Measurements from ENCODE around the gene TRIM8. TPM values are rescaled to one million over a fixed set of nuclear protein-coding genes. Genes with fewer than 3 reads are reported as not detected.

The TRIM8 gene
- total RNA-seq, 1 experiment from 2014 or later: 43.5 TPM

DNA sequence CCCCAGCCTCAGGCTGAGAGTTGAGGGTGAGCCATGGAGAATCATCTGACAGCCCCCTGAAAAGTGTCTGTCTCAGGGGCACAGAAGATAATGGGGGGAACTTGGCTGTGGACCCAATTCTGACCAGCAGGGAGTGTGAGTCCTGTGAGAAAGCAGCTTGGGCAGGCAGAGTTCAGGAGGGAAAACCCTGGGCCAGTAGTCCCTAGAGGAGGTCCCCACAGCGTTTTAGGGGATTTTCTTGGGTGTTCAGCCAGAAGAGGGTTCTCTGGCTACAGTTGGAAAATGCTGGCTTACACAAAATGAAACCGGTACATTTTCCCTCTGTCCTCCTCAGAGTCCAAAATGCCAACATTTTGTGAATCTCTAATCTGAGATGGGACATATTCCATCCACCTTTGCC is 35.8 kb upstream of the TRIM8 start:
- H3K4me3 ChIP-seq (ENCODE audit: insufficient read depth, low read depth, low read length): no peak overlapping the region
- peak; percentile 69 for DNase-seq
- H3K27me3 ChIP-seq (ENCODE audit: control insufficient read depth, insufficient read depth, low read length): no peaks in the 10 kb centered on the region
- no peaks in the 10 kb centered on the region for H3K36me3 ChIP-seq (replicated peaks; ENCODE audit: control insufficient read depth, insufficient read depth, low read length)

DNA sequence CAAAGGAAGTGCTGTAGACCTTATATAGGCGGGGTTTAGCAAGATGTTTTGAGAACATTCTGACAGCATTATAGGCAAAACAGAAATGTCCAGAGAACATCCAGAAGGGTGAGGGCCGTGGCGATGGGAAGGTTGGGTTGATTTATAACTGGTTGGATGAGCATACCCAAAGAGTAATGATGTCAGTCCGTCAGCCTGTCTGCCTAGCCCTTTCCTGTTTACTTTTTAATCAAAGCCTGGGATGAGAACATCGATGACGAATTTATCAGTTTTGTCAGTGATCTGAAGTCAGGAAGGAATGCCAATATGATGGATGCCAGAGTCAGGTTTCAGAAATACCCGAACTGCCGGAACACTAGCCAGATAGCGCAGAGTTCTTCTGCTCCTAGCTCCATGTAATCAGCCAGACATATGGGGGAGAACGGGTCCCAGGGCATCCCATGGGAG is 33.8 kb upstream of the TRIM8 start:
- Histone ChIP-seq H3K27me3 (ENCODE audit: control insufficient read depth, insufficient read depth, low read length) (no peaks in the 10 kb centered on the region), H3K36me3 (replicated peaks; ENCODE audit: control insufficient read depth, insufficient read depth, low read length) (no peaks in the 10 kb centered on the region), H3K4me3 (ENCODE audit: insufficient read depth, low read depth, low read length) (no peak overlapping the region)
- no peak for DNase-seq

DNA sequence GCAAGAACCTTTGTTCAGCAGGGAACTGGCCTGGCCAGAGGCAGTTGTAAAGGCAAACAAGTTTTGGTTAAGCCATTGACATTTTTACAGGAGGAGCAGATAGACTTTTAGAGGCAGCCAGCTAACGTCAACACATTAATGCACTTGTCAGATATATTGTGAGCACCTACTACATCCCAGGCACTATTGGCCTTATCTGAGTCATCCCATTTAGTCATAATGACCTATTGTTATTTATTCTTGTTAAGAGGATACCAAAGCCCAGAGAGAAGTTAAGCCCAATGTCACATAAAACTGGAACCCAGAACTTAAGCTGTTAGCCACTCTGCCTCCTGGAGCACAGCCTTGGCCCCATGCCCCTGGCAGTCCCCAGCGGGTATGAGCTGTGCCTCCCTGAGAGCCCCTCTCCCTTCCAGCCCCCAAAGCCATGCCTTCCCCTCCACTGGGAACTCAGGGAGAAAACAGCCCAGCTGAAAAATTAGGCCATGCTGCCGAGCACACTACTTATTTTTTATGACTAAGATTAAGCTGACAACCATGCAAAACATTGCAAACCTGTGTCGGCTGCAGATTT is 32.7 kb upstream of the TRIM8 start:
- no peaks in the 10 kb centered on the region for H3K27me3 ChIP-seq (ENCODE audit: control insufficient read depth, insufficient read depth, low read length)
- H3K36me3 ChIP-seq (replicated peaks; ENCODE audit: control insufficient read depth, insufficient read depth, low read length): no peaks in the 10 kb centered on the region; the same call in 1 of the 2 replicates
- no peak overlapping the region for H3K4me3 ChIP-seq (ENCODE audit: insufficient read depth, low read depth, low read length)
- DNase-seq: no peak

DNA sequence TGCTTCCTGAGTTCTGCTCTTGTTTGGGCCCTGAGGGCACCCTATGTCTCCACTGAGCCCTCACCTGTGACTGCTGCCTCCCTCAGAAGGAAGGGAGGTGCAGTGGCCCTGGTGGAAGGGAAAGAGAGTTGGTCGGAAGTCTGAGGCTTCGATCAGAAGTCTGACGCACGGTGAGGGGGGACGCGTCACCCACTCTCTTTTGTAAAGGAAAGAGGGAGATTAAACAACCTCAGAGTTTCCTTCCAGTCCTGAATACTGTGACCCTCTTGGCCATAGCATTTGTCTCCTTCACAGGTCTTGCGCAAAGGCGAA is 31.4 kb upstream of the TRIM8 start:
- H3K36me3 ChIP-seq (replicated peaks; ENCODE audit: control insufficient read depth, insufficient read depth, low read length): no peaks in the 10 kb centered on the region; the same call in 1 of the 2 replicates
- H3K27me3 ChIP-seq (ENCODE audit: control insufficient read depth, insufficient read depth, low read length): no peaks in the 10 kb centered on the region
- H3K4me3 ChIP-seq (ENCODE audit: insufficient read depth, low read depth, low read length): no peak overlapping the region
- no peak for DNase-seq

DNA sequence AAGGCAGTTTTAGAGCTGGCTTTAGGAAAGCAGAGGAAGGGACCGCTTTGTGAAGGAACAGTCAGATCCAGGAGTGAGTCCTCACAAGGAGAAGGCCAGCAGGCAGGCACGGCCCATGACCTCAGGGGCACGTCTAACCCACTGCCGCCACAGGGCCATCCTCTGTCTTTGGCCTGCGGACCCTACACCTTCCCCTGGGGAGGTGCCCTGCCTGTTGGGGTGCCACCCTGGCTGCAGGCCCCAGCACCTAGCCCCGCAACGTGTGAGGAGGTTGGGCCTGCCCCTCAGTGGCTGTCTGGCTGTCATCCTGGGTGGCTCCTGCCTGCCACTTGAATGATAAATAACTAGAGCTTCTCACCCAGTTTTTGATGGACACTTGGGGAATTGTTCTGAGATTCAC is 31.0 kb upstream of the TRIM8 start:
- Histone ChIP-seq H3K36me3 (replicated peaks; ENCODE audit: control insufficient read depth, insufficient read depth, low read length) (no peaks in the 10 kb centered on the region; the same call in 1 of the 2 replicates), H3K27me3 (ENCODE audit: control insufficient read depth, insufficient read depth, low read length) (no peaks in the 10 kb centered on the region), H3K4me3 (ENCODE audit: insufficient read depth, low read depth, low read length) (no peak overlapping the region)
- DNase-seq: no peak

DNA sequence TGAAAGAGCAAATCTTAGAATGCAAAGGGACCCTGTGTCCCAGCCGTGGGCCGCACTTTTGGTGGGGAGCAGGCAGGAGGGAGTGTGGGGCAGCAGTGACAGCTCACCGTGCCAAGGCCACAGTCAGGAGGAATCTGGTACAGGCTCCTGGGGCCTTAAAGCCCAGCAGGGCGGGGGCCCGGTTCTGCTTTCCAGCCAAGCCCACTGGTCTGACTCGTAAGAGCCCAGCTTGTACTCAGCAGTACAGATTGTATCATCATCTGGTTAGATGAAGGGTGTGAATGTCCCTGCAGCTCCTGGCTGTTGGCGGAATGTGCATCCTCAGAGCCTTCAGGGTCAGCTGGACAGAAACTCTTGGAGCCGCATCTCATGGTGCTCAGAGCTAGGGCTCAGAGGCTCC is 30.5 kb upstream of the TRIM8 start:
- Histone ChIP-seq H3K27me3 (ENCODE audit: control insufficient read depth, insufficient read depth, low read length) (no peaks in the 10 kb centered on the region), H3K4me3 (ENCODE audit: insufficient read depth, low read depth, low read length) (no peak overlapping the region), H3K36me3 (replicated peaks; ENCODE audit: control insufficient read depth, insufficient read depth, low read length) (no peaks in the 10 kb centered on the region; the same call in 1 of the 2 replicates)
- no peak for DNase-seq

DNA sequence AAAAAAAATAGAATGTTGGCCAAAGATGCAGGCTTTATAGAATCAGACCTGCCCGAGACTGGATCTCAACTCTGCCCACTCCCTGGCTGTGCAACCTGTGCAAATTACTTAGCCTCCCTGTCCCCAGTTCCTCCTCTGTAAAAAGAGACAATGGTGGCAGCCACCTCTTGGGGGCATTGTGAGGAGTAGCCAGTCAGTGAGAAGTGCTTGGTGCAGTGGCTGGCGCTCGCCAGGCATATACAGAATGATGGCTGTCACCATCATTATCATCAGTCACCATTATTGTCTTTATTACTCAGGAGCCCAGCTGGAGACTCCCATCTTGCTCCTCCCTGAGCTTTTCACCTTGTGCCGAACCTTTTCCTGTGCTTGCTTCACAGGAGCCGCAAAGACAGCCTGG is 29.4 kb upstream of the TRIM8 start:
- H3K4me3 ChIP-seq (ENCODE audit: insufficient read depth, low read depth, low read length): no peak overlapping the region
- no peaks in the 10 kb centered on the region for H3K27me3 ChIP-seq (ENCODE audit: control insufficient read depth, insufficient read depth, low read length)
- no peaks in the 10 kb centered on the region; the same call in 1 of the 2 replicates for H3K36me3 ChIP-seq (replicated peaks; ENCODE audit: control insufficient read depth, insufficient read depth, low read length)
- DNase-seq: no peak

DNA sequence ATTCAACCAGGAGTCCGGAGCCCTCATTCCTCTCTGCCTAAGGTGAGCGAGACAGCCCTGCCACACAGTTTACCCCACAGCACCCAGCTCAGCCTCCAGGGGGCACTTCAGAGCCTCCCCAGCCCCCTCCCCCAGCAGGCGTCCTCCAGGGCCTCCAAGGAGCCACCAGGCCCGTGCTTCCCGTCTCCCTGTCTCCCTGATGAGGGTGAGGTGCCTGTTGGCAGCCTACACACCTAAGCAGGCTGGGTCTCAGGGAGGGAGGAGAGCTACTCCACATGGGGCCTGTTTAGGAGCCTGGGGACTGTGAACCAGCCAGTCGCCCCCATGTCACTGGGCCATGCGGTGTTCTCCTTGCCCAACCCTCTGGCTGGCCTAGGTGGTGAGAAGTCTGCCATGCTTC is 28.9 kb upstream of the TRIM8 start:
- H3K4me3 ChIP-seq (ENCODE audit: insufficient read depth, low read depth, low read length): no peak overlapping the region
- H3K27me3 ChIP-seq (ENCODE audit: control insufficient read depth, insufficient read depth, low read length): no peaks in the 10 kb centered on the region
- no peaks in the 10 kb centered on the region; the same call in 1 of the 2 replicates for H3K36me3 ChIP-seq (replicated peaks; ENCODE audit: control insufficient read depth, insufficient read depth, low read length)
- peak; percentile 92 for DNase-seq

DNA sequence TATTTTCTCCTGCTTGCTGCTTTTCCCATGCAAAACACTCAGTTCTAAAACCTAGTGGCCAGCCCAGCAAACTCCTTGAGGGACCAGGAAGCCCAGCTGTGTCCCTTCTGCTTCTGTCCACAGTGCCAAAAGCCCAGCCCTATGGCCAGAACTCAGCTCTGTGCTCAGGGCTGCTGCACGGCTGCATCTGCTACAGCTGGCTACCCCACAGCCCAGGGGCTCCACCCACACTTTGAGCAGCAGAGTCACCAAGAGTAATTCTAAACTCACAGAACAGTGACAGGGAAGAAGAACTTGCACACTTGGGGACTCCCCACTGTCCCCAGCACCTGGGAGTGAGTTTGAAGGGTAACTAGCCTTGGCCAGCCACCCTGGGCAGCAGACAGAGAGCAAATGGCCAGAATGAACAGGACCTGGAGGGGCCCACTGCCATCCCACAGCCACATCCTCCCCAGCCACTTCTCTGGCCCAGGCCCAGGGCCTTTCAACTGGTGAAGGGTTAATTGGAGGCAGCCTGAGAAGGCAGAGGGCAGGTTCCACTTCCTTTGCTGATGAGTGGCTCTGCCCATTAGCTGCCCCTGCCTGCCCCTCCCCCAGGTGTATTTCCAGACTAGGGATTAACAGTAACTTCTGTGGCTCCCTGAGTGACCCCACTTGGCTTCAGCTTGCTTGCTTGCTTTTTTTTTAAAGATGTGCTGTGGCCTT is 28.1 kb upstream of the TRIM8 start:
- no peak overlapping the region for H3K4me3 ChIP-seq (ENCODE audit: insufficient read depth, low read depth, low read length)
- H3K36me3 ChIP-seq (replicated peaks; ENCODE audit: control insufficient read depth, insufficient read depth, low read length): no peaks in the 10 kb centered on the region; the same call in 1 of the 2 replicates
- no peaks in the 10 kb centered on the region for H3K27me3 ChIP-seq (ENCODE audit: control insufficient read depth, insufficient read depth, low read length)
- DNase-seq: no peak

DNA sequence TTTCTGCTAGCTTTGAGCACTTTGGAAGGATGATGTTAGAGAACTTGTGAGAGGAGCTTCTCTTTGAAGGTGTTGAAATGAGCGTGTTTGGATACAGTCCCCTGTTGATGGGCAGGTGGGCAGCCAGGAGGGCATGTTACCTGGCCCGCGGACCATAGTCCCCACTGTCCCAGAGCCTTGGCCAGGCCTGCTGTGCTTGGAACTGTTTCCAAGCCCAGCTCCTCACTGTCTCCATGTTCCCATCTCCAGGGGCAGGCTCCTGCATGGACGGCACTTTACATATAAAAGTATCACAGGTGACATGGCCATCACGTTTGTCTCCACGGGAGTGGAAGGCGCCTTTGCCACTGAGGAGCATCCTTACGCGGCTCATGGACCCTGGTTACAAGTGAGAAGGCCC is 27.2 kb upstream of the TRIM8 start:
- Histone ChIP-seq H3K36me3 (replicated peaks; ENCODE audit: control insufficient read depth, insufficient read depth, low read length) (no peaks in the 10 kb centered on the region; the same call in 1 of the 2 replicates), H3K4me3 (ENCODE audit: insufficient read depth, low read depth, low read length) (no peak overlapping the region), H3K27me3 (ENCODE audit: control insufficient read depth, insufficient read depth, low read length) (no peaks in the 10 kb centered on the region)
- no peak for DNase-seq

DNA sequence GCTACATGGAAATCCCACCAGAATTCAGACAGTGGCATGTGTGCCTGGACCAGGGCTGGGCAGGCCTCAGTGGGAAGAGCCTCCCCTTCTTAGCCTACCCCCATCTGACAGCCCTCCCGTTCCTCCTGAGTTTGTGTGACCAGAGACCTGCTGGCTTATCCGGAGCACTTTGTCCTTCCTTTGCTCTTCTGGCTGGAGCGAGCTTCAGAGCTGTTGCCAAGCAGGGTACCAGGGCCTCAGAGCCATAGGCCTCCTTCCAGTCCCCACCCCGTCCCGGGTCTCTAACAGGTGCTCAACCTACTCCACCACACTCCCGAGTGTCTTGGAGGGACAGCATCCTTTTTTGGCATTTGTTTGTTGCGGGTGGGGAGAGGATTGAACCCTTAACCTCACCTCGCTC is 26.5 kb upstream of the TRIM8 start:
- no peak for DNase-seq
- Histone ChIP-seq H3K36me3 (replicated peaks; ENCODE audit: control insufficient read depth, insufficient read depth, low read length) (no peaks in the 10 kb centered on the region; the same call in 1 of the 2 replicates), H3K27me3 (ENCODE audit: control insufficient read depth, insufficient read depth, low read length) (no peaks in the 10 kb centered on the region), H3K4me3 (ENCODE audit: insufficient read depth, low read depth, low read length) (no peak overlapping the region)

DNA sequence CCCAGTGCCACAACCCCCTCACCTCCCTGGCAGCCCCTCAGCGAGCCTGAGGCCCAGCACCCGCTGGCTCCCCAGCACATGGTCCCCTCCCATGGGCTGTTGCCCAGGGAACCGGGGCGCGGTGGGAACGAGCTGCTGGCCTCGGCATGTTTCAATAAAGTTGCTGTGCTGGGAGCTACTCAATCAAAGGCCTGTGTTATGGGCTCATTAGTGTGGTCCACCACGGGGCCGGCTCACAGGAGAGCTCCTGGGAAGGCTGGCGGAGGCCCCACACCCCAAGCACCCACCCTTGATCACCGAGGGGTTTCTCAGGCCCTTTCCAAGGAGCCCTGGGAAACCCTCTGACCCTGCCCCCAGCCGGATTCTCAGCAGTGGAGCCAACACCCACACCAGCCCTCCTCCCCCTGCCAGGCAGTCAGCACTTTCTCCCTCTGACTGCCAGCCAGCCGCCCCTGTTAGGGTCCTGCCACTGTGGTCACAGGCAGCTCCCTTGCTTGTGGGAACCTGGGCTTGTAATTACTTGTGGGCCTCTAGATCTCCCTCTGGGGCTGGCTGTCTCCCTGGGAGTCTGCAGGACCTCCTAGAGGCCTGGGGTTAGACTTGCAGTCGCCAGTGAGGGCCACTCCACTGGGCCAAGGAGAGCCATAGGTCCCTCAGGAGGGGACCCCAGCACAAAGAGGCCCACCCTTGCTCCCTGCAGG is 24.8 kb upstream of the TRIM8 start:
- no peaks in the 10 kb centered on the region; the same call in 1 of the 2 replicates for H3K36me3 ChIP-seq (replicated peaks; ENCODE audit: control insufficient read depth, insufficient read depth, low read length)

DNA sequence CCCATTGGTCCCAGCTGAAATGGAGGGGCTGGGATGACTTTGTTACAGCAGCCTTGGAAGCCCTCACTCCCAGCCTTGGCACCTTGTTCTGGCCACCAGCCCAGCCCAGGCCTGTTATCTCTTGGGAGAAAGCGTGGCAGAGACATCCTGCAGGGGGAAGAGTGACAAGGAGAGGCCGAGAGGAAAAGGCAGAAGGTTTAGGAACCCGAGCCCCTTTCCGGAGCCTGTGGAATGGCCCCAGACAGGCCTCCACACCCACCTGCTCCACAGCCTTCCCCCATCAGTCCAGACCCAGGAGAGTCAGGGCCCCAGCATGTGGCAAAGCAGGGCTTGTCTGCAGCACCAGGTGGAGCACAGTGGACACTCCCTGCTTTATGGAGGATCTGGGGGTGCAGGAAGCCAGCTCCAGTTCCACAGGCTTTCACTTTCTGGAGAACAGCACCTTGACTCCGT is 24.1 kb upstream of the TRIM8 start:
- no peaks in the 10 kb centered on the region for H3K27me3 ChIP-seq (ENCODE audit: control insufficient read depth, insufficient read depth, low read length)
- DNase-seq: no peak
- H3K36me3 ChIP-seq (replicated peaks; ENCODE audit: control insufficient read depth, insufficient read depth, low read length): no peaks in the 10 kb centered on the region; the same call in 1 of the 2 replicates
- no peak overlapping the region for H3K4me3 ChIP-seq (ENCODE audit: insufficient read depth, low read depth, low read length)

More for the DNA sequence above, 24.8 kb upstream of the TRIM8 start:
- no peak for DNase-seq
- Histone ChIP-seq H3K27me3 (ENCODE audit: control insufficient read depth, insufficient read depth, low read length) (no peaks in the 10 kb centered on the region), H3K4me3 (ENCODE audit: insufficient read depth, low read depth, low read length) (no peak overlapping the region)

DNA sequence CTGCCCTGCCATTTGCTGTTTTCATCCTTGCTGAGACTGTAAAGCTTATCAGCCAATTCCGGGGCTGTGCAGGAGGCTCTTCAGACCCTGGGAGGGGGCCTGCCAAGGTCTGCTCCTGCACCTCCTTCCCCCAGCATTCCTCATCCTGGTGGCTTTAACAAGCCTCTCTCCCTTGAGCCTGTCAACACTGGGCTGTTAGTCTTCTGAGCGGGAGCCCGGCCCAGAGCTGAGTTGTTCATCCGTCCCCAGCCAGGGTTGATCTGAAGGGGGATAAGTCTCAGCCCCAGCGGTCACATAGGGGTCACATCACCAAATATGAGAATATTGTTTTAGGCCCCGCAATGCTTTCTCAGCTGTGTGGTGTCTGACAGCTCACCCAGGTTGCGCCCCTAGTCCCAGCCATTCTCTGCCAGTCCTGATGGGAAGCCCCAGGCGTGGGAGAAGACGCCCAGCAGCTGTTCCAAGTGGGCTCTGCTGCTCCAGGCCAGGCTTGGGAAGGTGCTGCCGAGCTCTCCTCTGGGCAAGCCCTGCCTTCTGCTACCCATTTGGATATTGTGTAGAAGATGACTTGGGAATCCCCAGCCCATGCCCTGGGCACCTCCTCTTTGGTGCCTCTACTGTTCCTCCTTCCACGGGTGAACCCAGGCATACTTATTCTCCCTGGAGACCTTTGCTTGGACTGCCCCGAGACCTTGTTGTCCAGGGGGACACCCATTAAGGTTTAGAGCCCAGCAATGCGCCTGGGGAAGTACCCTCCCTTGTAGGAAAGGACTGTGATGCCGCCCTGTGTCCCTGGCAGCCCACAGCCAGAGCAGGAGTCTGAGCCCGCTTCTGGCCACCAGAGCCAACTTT is 23.5 kb upstream of the TRIM8 start:
- no peaks in the 10 kb centered on the region; the same call in 1 of the 2 replicates for H3K36me3 ChIP-seq (replicated peaks; ENCODE audit: control insufficient read depth, insufficient read depth, low read length)
- H3K27me3 ChIP-seq (ENCODE audit: control insufficient read depth, insufficient read depth, low read length): no peaks in the 10 kb centered on the region
- no peak for DNase-seq
- no peak overlapping the region for H3K4me3 ChIP-seq (ENCODE audit: insufficient read depth, low read depth, low read length)
